Transverse colon (tissue), 4 donors: ENCODE measurements around the gene ZNF865.

Source experiments
- POLR2A ChIP-seq: fragments of 450-650 bp; IDR thresholded peaks from one replicate; pipeline ENCODE4 v1.6.1; 2016; ENCODE audit warnings: antibody characterized with exemption, mild to moderate bottlenecking, moderate library complexity
- POLR2AphosphoS5 ChIP-seq, 3 donors: sonication (generic); formaldehyde crosslinking; IDR thresholded peaks; one replicate each; pipeline ENCODE4 v1.6.1; 2016; ENCODE audit warnings: antibody characterized with exemption in 3 of 3
- TF ChIP-seq, protein P1 (sequence below), 5 experiments: fragments of 200-600 bp in 3 of 5; fragments of 450-650 bp in 2 of 5; sonication (generic) in 3 of 5; IDR thresholded peaks; 1 replicate in 2 of 5; 2 replicates in 3 of 5; pipeline ENCODE4 v1.5.1; 2016 to 2017; ENCODE audit warnings: antibody characterized with exemption in 5 of 5, inconsistent platforms in 3 of 5, mild to moderate bottlenecking in 2 of 5, moderate library complexity in 1 of 5

DNA sequence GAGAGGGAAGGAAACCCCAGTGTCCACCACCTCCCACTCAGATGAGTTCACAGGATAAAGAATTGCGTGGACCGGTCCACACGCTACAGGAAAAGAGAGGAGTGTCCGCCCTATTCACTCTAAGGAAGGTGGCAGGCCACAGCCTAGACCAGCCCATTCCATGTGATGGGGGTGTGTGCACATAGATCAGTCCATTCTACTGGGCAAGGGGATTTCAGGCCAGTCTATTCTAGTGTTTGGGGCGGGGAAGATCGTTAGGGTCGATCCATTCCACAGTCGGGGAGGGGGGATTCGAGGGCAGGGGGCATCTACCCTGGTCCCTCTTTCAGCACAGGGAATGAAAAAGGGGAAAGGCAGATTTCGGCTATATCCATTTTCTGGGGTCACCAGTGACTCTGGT is 13.9 kb upstream of the ZNF865 start:
- TF ChIP-seq, protein P1, sequence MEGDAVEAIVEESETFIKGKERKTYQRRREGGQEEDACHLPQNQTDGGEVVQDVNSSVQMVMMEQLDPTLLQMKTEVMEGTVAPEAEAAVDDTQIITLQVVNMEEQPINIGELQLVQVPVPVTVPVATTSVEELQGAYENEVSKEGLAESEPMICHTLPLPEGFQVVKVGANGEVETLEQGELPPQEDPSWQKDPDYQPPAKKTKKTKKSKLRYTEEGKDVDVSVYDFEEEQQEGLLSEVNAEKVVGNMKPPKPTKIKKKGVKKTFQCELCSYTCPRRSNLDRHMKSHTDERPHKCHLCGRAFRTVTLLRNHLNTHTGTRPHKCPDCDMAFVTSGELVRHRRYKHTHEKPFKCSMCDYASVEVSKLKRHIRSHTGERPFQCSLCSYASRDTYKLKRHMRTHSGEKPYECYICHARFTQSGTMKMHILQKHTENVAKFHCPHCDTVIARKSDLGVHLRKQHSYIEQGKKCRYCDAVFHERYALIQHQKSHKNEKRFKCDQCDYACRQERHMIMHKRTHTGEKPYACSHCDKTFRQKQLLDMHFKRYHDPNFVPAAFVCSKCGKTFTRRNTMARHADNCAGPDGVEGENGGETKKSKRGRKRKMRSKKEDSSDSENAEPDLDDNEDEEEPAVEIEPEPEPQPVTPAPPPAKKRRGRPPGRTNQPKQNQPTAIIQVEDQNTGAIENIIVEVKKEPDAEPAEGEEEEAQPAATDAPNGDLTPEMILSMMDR (IDR thresholded peaks at IDR 0.05), result no peak
- TF ChIP-seq POLR2A (no peak), POLR2AphosphoS5 (IDR thresholded peaks at IDR 0.05) (no peak)
